HG03175 (cell line): ENCODE data around the gene DSG3.
A peak's percentile ranks its signal among the peaks of the same experiment; 100 is the strongest.

ENCODE experiments used
- ATAC-seq: cut with Tn5 transposase; IDR thresholded peaks from one replicate; pipeline ENCODE4 v1.9.1; 2021; ENCODE audit warnings: mild to moderate bottlenecking, moderate library complexity; ENCODE audit not compliant: unreplicated experiment

Gene DSG3, protein sequence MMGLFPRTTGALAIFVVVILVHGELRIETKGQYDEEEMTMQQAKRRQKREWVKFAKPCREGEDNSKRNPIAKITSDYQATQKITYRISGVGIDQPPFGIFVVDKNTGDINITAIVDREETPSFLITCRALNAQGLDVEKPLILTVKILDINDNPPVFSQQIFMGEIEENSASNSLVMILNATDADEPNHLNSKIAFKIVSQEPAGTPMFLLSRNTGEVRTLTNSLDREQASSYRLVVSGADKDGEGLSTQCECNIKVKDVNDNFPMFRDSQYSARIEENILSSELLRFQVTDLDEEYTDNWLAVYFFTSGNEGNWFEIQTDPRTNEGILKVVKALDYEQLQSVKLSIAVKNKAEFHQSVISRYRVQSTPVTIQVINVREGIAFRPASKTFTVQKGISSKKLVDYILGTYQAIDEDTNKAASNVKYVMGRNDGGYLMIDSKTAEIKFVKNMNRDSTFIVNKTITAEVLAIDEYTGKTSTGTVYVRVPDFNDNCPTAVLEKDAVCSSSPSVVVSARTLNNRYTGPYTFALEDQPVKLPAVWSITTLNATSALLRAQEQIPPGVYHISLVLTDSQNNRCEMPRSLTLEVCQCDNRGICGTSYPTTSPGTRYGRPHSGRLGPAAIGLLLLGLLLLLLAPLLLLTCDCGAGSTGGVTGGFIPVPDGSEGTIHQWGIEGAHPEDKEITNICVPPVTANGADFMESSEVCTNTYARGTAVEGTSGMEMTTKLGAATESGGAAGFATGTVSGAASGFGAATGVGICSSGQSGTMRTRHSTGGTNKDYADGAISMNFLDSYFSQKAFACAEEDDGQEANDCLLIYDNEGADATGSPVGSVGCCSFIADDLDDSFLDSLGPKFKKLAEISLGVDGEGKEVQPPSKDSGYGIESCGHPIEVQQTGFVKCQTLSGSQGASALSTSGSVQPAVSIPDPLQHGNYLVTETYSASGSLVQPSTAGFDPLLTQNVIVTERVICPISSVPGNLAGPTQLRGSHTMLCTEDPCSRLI

DNA sequence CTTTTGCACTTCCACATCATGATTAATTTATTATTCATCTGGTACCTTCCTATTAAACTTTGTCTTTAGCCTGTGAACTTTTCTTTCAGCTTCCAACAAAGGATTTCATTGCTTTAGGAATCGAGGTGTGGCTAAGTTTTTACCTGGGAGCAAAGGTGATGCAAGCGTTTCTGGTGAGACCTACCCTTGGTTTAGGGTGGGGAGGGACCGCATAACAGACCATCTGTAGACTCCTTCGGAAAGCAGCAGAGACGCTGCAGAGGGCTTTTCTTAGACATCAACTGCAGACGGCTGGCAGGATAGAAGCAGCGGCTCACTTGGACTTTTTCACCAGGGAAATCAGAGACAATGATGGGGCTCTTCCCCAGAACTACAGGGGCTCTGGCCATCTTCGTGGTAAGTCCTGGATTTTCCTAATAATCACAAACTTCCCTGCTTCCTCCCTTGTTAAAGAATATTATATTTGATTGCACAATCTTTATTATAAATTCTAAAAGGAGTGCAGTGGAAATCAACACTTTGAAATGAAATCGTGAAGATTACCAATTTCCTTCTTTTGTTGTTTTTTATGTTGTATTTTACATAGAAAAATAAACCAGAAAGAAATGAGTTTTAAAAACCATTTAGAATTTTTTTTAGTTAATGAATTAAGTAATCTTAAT lies at the start of gene DSG3:
Gene DSG3 (plus strand): TSS at position 212 of the 662 bp plus-strand sequence. CDS start 137 bp downstream, at position 349.
- ATAC-seq, result no peak

DNA sequence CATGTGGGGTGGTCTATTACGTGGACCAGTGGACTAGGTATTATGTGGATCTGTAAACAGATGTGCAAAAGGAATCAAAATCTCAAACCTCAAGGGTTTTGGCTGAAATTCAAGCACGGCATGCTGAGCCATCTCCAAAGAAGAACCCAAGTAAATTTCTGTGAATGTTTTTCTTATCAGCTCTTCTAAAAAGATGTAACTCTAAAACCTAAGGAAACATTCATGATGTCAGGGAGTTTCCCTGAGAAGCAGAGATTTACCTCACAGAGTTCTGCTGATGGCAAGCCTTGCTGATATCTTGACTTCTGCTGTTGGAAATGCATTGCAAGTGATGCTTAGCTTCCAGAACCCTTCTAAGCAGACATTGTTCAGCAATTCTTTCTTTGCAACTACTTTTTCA lies 49.4 kb upstream of the DSG3 start:
- ATAC-seq, result no peak

DNA sequence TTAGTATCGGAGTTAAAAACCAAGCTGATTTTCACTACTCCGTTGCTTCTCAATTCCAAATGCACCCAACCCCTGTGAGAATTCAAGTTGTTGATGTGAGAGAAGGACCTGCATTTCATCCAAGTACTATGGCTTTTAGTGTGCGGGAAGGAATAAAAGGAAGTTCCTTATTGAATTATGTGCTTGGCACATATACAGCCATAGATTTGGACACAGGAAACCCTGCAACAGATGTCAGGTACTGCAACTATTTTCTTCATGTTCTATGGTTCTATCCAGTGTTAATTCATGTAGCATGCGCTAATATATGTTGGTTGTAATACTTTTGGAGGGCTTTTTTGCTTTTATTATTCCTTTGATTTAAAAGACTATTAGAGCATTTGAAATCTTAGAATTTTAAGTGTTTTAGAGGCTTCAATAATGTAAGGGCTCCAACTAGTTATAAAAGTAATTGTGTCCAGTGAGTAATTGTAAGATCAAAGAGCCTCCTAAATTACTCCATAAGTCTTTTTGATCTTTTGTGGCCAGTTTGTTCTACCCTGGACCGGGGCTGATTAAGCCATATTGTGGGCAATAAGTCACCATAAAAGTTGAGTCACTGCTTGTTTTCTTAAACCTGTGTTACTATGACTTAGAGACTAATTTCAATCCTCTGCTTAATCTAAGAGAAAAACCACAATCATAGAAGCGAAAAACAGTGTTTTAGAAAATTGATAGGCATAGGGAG lies 48.1 kb upstream of the DSG3 start:
- ATAC-seq, result no peak

DNA sequence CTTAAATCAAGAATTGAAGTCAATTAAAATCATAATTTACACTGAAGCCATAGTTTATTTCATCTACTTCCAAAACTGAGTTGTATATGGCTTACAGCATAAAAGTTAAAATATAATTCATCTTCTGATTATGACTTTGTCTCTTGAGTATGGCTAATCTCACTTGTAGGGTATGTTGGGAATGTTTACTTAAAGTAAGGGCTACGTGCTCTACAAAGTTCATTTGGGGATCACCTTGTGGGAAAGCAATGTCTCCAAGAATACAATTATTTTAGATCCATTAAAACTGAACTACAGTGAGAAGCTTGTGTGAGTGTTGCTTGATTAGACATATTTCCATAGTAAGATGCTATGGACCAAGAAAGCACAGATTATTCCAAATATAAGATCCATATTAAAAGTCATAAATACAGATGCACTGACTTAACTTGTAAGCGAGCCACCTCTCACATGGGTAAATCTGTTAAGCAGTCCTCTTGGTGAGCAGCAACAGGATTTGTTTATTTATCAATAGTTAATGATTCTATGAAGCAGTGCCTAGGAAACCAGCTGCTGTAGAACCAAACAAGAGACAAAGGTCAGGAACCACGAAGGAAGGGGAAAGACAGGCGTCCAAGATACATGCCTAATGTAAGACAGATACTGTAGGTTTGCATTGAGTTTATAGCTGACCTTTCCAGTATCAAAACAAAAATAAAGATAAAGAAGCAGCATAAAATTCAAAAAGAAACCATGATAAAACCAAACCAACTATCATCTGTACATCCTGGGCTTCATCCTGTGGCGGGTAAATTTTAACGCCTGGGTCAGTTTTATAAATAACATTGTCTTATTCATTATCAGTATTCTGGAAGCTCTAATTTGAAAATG lies 46.1 kb upstream of the DSG3 start:
- ATAC-seq, result no peak

DNA sequence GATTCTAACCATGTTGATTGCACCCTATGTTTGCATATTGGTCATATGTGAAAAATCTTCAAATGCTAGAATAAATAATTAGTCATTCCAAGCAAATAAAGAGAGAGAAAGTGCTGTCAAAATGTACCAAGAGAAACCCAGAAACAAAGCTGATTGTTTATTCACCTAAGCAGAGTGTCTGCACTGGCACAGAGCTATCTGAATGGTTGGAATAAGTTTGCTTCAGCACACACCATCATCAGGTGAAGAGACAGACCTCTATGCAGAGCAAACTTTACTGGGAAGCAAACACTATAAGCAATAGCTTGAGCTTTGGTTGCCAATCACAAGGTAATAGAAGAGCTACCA lies 45.5 kb upstream of the DSG3 start:
- no peak for ATAC-seq

DNA sequence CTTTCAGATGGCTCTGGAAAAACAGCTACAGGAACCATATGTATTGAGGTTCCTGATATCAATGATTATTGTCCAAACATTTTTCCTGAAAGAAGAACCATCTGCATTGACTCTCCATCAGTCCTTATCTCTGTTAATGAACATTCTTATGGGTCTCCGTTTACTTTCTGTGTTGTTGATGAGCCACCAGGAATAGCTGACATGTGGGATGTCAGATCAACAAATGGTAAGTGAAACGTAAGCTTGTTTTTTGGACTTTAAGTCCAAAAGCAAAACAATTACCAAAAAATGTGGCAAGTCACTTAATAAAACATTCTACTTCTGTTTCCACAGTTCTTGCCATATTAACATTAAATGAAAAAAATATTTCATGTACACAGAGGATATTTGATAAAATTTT lies 44.1 kb upstream of the DSG3 start:
- ATAC-seq, result no peak

DNA sequence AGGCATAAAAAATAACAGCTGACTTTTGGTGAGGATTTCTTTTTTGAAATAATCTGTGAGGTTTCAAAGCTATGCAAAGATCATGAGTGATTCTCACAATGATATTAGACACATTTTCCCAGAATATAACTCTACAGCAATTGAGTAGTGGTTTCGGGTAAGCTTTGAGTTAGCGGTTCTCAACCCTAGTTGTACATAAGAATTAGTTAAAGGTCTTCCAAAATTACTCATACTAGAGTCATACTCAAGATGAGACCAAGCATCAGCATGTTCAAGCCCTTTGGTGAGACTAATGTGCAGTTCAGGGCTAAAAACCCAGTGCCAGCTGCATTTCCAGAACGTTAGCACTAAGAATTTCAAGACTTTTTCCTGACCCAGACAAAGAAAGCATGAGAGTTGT lies 39.9 kb upstream of the DSG3 start:
- ATAC-seq, result no peak

DNA sequence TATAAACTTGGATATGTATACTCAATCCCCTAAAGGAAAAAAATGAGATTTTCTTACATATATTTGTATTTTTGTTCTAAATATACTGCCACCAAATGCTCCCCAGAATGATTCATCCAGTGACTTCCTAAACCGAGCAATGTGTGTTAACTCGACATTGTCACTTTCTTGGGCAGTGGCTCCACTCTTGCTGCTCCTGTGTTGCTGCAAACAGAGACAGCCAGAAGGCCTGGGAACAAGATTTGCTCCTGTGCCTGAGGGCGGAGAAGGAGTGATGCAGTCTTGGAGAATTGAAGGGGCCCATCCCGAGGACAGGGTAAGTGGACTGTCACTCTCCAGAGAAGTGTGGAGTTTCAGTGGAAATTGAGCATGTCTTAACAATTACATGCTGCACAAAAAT lies 38.3 kb upstream of the DSG3 start:
- no peak for ATAC-seq

DNA sequence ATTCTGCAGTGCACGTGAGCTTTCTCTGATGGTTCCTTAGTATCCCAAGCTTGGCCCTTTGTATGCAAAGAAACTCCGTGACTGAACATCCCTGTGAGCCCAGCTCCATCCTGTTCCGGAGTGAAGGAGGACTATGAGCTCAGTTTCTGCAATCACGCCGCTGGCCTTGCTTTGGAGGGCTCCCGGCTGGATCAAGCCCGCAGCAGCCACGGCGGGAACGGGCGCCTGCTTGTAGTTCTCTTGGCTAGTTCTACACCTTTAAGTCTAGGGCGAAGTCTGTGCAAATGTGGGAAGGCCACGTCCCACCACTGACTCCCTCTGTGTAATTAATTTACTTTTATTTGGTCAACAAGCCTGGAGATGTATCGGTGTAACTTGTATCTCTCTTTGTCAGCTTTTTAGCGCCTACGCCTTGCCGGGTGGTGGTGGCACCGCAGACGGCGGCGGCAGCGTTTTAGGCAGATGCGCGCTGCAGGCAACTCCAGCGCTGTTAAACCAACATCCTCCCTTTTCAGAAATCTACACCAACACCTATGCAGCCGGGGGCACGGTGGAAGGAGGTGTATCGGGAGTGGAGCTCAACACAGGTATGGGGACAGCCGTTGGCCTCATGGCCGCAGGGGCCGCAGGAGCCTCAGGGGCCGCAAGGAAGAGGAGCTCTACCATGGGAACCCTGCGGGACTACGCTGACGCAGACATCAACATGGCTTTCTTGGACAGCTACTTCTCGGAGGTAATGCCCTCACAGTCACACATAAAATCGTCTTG lies 36.6 kb upstream of the DSG3 start:
- no peak for ATAC-seq

DNA sequence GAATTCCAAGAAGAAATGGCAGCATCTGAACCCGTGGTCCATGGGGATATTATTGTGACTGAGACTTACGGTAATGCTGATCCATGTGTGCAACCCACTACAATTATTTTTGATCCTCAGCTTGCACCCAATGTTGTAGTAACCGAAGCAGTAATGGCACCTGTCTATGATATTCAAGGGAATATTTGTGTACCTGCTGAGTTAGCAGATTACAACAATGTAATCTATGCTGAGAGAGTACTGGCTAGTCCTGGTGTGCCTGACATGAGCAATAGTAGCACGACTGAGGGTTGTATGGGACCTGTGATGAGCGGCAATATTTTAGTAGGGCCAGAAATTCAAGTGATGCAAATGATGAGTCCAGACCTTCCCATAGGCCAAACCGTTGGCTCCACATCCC lies 34.4 kb upstream of the DSG3 start:
- no peak for ATAC-seq

DNA sequence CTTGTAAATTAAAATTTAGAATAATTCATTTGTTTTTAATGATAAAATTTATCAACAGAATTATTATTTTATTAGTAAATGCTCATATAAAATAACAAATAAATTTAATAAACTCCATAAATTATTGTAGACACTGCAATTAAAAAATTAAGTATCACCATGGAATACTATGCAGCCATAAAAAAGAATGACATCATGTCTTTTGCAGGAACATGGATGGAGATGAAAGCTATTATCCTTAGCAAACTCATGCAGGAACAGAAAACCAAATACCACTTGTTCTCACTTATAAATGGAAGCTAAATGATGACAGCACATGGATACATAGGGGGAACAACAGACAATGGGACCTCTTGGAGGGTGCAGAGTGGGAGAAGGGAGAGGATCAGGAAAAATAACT lies 29.7 kb upstream of the DSG3 start:
- ATAC-seq, result no peak

DNA sequence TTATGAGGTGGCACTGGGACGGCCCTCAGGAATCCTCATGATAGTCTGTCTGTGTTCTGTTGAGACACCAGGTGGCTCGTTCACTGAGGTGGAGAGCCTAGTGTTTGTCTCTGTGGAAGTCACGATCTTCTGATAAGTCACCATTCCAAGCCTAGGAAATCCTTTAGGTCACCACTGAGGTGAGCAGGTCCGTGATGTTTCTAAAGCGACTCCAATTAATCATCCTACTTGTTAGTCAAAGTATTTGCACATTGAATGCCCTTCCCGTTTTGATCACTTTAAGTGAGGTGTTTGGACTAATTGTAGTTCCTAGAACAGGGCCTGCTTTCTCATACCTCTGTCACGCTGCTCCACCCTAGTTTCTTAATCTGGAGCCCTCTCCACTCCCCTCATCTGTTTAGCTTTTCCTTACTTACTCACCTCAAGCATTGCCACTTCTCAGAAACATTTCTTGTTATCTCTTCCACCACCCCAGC lies 28.0 kb upstream of the DSG3 start:
- ATAC-seq, result no peak

DNA sequence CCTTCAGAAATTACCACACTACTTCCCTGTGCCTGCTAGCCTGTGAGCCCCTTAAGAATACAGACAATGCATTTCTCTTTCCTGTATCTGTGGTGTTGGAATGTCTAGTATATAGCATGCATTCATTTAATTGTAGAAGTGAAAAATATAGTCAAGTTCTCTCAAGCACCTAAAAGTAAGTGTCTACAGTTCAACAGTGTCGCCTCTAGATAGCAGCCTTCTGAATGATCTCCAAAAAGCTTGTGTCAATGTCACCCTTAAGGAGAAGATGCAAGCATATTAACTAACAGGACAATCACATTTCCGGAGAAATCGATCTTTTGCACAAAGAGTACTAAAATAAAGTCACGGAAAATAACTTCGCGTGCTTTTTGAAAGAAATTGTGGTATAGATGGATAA lies 27.5 kb upstream of the DSG3 start:
- no peak for ATAC-seq

DNA sequence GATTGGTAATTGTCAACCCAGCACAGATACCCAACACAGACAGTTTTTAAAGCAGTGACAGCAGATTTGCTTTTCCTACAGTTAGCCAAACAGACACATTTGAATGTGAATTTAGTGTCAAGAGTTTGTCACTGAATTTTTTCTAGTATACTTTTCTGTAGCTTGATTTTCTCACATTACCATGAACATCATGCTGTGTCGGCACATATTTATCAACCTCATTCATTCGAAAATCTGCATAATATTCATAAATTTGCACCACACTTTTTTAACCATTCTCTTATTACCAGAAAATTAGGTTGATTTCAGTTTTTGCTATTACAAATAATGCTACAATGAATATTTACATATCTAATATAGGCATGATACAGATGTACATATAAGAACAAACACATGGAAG lies 27.0 kb upstream of the DSG3 start:
- no peak for ATAC-seq

DNA sequence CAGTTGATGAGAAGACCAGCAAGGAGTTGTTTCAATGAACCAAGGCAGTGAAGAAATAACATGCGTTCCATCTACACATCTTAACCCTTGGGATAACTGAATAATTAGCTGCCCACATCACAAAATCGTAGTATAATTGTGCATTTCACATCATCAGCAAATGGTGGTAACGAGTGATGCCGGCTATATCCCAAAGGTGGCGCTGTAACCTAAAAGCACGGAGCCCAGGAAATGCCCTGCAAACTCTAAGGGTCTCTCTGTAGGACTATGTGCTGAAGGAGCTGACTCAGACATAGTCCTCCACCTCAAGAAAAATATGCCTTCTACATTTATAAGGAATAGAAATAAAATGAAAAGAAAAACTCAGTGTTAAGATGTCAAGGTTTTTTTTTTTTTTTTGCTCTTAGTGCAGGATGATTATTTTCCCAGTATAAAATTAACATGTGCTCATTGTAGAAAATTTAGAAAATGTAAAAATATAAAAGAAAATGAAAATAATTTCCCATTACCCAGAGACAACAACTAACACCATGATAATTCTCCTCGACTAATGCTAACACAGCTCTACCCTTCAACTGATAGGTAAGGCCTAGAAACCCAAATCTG lies 23.1 kb upstream of the DSG3 start:
- ATAC-seq, result peak; percentile 79

DNA sequence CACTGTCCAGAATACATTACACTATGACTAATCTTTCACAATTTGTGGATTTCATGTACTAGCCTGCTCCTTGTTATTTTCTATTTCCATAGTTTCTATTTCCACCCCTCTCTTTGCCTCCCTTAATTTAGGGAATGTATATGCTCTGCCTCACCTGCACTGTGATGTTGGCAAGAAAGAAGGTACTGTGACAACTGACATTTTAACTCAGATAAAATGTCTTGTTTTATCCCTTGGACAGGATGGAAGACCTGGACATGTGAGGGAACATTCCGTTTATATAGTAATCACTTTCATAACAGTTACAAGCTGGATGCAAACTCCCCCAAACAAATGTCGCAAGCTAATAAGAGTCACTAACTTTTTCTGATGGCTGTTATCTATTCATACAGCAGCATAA lies 21.5 kb upstream of the DSG3 start:
- ATAC-seq, result no peak

DNA sequence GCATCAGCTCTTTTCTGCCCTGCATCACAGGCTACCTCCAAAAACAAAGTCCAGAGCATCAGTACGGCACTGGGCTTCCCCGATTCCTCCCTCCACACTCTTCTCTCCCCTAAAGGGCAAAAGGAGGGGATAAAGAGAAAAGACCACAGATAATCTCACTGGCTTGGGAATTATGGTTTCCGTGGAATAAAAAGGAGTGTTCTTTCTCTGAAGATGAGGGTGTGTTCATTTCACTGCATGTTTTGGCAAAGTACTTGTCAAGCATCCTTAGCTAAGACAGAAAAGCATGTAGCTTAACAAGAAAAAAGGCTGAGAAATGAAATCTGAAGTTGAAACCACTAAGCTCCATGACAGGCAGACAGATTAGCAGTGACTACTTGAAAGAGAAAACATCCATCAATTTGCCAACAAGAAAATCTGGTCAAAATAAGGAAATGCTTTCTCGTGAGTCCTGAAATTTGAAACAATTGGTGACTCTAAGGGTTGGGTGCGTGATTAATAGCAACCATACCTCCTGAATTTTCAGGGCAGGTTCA lies 20.6 kb upstream of the DSG3 start:
- ATAC-seq, result no peak

DNA sequence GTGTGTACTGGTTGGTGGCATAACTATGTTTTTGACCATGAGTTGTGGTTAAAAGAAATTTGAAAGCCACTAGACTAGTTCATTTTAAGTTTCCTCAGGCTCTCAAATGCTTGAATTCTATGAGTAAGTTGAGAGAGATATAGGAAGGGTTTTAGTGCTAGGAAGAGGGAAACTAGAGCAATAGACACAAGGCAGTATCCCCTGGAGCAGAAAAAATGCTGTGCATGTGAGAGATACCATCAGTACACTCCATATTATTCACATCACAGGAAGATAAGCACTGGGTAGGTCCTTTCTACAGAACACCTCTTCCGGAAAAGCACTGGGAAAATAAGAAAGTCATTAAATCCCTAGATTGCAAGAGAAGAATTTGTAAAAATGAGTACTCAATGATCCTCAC lies 19.3 kb upstream of the DSG3 start:
- no peak for ATAC-seq
